Left kidney (tissue), 8 donors: ENCODE data around the gene ATP13A2. TPM values are rescaled to one million over a fixed set of nuclear protein-coding genes. Genes with fewer than 3 reads are reported as not detected.

Source experiments
- DNase-seq: peaks from one replicate; pipeline ENCODE4 v3.0.0-alpha.2; 2013
- long read RNA-seq, 8 donors: transcript quantifications; one replicate each; lab custom pipeline, GENCODE V29; 2026
- polyA plus RNA-seq: library from polyadenylated mRNA; unstranded; fragments of 120-200 nt; gene quantifications from one replicate; pipeline ENCODE4 v1.2.1, GENCODE V29; 2013; ENCODE audit not compliant: insufficient read length

Gene ATP13A2, protein sequence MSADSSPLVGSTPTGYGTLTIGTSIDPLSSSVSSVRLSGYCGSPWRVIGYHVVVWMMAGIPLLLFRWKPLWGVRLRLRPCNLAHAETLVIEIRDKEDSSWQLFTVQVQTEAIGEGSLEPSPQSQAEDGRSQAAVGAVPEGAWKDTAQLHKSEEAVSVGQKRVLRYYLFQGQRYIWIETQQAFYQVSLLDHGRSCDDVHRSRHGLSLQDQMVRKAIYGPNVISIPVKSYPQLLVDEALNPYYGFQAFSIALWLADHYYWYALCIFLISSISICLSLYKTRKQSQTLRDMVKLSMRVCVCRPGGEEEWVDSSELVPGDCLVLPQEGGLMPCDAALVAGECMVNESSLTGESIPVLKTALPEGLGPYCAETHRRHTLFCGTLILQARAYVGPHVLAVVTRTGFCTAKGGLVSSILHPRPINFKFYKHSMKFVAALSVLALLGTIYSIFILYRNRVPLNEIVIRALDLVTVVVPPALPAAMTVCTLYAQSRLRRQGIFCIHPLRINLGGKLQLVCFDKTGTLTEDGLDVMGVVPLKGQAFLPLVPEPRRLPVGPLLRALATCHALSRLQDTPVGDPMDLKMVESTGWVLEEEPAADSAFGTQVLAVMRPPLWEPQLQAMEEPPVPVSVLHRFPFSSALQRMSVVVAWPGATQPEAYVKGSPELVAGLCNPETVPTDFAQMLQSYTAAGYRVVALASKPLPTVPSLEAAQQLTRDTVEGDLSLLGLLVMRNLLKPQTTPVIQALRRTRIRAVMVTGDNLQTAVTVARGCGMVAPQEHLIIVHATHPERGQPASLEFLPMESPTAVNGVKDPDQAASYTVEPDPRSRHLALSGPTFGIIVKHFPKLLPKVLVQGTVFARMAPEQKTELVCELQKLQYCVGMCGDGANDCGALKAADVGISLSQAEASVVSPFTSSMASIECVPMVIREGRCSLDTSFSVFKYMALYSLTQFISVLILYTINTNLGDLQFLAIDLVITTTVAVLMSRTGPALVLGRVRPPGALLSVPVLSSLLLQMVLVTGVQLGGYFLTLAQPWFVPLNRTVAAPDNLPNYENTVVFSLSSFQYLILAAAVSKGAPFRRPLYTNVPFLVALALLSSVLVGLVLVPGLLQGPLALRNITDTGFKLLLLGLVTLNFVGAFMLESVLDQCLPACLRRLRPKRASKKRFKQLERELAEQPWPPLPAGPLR
- 30.4 TPM for polyA plus RNA-seq
- long read RNA-seq, donor 1, partial matches to known transcripts: 9 of 11 reads
- long read RNA-seq, donor 1, other reads (novel, unspliced or antisense): 0 of 11 reads
- long read RNA-seq, donor 2, partial matches to known transcripts: 0 of 1 reads
- long read RNA-seq, donor 2, other reads (novel, unspliced or antisense): 0 of 1 reads
- long read RNA-seq, donor 3, partial matches to known transcripts: 6 of 7 reads
- long read RNA-seq, donor 3, other reads (novel, unspliced or antisense): 0 of 7 reads
- long read RNA-seq, donor 4: 0 reads
- long read RNA-seq, donor 5, partial matches to known transcripts: 7 of 7 reads
- long read RNA-seq, donor 5, other reads (novel, unspliced or antisense): 0 of 7 reads
- long read RNA-seq, donor 6, partial matches to known transcripts: 5 of 6 reads
- long read RNA-seq, donor 6, other reads (novel, unspliced or antisense): 0 of 6 reads
- long read RNA-seq, donor 7, partial matches to known transcripts: 0 of 3 reads
- long read RNA-seq, donor 7, other reads (novel, unspliced or antisense): 0 of 3 reads
- long read RNA-seq, donor 8, partial matches to known transcripts: 0 of 1 reads
- long read RNA-seq, donor 8, other reads (novel, unspliced or antisense): 0 of 1 reads

DNA sequence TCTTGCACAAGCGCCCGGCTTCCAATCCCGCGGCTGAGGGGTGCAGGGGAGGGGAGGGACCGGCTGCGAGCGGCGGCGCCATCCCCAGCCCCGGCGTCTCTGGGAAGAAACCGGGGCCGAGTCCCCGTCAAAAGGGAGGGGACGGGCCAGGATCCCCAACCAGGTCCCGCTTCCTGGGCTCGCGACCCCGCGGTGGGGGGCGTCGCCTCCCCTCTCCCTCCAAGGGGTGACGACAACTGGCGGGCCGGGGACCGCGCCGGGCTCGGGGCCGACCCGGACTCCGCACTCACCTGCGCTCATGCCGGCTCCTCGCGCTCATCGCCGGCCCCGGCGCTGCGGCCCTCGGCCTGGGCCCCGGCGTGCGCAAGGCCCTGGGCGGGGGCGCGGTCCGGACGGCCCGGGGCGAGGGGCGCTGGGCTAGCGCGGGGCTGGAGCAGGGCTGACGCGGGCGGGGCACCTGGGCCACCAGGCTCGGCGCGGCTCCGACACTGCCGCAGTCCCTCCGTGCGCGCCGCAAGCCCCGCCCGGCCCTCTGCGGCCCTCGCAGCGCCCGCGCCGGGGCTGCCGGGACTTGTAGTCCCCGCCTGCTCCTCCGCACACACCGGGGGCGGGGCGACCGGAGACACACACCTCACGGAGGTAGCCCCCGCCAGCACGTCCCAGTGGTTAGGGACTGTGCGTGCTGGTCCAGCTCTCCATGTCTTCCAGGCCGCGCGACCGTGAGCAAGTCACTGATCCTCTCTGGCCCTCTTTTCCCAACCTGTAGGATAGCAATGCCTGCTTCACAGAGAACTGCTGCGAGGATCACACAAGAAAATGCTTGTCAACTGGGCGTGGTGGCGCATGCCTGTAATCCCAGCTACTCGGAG is at the start of gene ATP13A2:
ATP13A2 (minus strand) TSS at position 490 of the 869 bp plus-strand sequence; CDS start at position 300, 190 bp downstream.
- DNase-seq: peak; percentile 67

DNA sequence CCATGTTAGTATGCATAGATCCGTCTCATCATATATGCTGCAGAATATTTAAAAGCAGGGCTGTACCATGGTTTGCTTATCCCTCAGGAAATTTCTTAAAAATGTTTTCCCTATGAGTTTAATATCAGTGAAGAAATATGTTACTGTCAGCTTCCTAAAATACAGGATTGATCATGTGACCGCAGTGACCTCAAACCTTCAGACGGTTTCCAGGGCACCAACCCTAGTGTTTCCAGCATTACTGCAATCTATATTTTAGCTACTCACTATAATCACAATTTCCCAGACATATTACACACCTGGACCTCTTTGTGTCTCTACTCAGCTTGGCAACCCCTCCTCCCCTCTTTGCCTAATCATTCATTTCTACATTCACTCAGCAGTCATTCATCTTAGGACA is 49.8 kb upstream of the ATP13A2 start:
- DNase-seq: no peak

DNA sequence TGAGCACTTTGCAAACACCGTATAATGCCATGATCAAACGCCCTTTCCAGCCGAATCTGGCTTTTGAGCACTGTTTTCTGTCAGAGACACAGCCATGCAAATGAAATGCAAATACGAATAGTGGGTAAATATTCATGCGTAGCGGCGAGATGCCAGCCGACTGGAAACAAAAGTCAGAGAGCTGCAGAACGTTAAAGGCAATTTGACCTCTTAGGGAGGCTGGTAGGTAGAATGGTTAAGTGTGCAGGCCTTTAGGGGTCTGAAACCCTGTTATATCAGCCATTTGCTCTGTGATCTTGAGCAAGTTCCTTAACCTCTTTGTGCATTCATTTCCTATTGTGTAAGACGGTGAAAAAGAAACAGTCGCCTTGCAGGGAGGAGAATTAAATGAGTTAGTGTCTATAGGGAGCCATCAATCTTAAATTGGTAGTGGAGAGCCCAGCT is 48.6 kb upstream of the ATP13A2 start:
- no peak for DNase-seq

DNA sequence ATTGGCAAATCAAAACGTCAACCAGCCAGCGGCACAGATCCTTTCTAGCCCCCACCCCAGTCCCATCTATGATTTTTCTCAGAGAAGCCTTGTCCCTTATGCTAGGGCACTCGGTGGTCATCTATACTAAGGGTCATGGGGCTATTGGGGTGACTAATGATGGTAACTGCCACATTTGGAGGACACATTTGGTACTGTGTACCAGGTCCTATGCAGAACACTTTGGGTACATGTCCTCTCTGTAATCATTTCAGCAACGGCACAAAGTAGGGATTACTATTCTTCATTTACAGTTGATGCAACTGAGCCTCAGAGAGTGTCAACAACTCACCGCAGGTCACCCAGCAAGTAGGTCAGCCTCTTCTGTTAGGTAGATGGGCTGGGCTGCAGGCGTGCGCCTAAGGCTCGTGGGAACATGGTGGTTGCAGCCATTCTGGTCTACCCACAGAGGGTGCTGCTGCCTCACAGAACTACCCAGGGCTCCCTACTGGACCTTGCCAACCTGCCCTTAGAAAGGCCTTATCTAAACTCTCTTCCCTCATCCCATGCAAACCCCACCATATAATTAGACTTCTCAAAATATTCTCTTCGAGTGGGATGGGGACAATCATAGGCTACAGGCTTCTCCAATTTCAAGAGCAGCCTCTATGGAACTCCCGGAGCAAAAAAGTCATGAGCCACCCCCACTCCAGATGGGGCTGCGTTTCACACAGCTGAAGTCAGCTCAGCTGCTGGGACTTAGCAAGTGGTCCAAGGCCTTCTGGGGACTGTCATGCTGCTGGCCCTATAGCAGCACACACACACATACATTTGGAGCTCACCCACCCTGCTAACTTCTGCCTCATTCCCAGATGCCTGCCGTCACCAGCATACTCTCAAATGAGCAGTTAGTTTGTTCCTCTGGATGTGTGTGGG is 47.9 kb upstream of the ATP13A2 start:
- peak; percentile 59 for DNase-seq

DNA sequence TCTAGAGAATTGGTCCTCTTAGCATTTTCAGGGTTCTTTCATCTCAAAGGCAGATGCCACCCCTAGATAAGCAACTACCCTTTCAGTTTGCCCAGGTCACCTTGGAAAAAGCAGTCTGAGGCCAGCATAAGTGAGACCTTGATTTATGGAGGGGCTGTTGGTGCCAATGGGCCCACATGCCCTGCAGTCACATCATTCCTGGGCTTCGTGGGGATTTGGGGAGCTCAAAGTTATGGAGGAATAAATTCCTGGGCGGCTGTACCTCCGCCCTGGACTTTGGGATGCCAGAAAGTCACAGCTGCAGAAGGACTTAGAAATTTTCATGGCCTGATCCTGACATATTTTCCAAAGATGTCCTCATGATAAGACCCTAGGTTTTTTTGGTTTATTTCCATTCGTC is 44.8 kb upstream of the ATP13A2 start:
- no peak for DNase-seq

DNA sequence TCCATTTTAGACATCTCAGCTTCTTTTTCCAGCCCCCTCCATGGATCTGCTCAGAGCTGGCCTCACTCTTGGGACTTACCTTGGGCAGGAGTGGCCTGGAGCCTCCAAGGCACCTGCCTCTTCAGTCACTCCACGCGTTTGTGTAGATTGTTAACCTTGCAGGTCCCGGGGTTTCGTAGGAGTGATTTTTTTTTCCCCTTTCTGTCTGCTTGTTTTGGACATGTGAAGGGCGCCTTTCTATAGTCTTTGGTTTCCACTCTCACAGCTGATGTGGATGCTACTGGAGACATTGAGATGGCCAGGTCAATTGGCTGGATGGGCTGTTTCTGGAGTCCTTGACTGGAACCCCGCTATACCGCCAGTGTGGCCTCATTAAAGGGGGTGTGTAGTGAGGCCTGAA is 44.1 kb upstream of the ATP13A2 start:
- no peak for DNase-seq

DNA sequence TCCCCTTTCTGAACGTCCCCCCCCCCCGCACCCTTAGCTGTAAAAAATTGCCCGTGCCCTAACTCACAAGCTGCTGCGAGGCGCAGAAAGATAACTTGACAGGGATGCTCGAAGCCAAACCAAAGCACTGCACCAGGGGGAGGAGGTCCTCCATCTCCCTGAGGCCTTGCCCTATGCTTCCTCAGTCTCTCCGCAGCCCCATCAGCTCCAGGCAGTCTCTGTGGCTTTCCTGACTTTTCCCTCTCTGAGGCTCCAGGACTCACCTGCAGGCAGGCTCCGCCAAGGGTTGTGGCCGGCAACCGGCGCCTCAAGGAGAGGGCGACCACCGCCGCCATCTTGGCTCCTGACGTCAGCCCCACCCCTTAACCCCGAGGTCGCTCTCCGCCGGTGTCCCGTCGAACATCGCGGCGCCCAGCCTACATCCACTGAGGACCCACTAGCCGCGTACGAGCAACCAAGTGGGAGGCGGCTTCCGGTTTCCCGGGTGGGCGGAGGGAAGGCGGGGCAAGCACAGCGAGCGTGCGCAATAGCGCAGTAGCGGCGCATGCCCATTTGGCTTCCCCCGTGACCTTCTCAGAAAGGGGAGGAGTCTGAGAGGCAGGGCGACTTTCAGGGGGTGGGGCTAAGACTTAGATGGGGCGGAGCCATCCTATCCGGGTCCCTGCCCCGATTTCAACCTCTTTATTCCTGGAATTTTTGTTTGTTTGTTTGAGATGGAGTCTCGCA is 42.1 kb upstream of the ATP13A2 start, which contains the start of gene SDHB:
SDHB (minus strand) TSS at position 348 of the 726 bp plus-strand sequence; CDS start at position 335, 13 bp downstream.
- peak; percentile 97 for DNase-seq

DNA sequence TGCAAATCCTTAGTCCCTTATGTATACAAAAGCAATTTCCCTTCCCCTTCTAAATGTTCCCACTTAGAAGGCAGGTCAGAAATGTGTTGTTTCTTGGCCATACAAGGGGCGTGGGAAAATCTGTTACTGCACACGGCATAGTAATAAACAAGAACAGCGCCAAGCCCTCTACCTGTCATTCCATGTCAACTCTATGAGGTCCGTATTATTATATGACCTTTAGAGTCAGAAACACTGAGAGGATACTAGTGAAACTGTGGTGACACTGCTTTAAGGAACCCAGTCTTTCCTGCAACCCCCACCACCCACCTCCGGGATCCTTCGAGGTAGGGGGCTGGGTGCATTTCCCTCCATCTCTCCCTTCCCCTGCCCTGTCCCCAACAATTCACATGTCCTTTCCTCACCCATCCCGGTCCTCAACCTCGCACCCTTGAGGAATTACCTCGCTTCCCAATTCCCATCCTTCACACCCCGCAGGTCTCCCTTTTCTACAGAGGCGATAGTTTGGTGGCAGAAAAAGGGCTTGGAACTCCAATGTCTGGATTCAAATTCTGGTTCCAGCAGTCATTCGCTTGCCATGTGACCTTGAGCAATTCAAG is 41.5 kb upstream of the ATP13A2 start:
- DNase-seq: no peak

DNA sequence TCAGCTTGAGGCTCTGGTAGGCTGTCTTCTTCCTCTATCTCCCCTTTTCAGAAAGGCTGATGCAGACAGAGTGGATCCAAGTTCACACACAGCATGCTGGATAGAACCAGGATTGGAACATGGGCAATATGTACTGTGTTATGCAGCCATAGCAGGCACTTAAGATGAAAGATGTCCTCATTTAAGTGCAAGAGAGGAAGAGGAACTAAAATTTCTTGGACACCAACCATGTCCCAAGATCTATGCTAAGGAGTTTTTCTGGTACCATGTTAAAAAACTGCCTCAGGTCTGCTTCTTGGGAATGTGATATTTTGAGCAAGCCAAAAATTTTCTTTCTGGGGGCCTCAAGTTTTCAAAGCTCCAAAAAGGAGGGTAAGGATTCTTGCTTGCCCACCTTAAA is 40.9 kb upstream of the ATP13A2 start:
- no peak for DNase-seq

DNA sequence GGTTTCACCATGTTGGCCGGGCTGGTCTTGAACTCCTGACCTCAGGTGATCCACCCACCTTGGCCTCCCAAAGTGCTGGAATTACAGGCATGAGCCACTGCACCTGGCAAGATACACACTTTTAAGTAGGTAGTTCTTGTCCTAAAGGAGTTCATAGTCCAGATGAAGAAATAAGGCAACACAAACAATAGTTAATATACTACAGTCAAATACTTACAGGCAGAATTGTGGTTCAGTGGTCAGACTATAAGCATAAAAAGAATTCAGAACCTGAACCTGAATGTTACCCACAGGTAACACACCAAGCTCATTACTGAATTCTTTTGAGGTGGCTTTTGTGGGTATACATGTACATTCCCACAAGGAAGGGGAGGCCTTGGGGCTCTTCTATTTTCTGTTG is 40.3 kb upstream of the ATP13A2 start:
- DNase-seq: no peak

DNA sequence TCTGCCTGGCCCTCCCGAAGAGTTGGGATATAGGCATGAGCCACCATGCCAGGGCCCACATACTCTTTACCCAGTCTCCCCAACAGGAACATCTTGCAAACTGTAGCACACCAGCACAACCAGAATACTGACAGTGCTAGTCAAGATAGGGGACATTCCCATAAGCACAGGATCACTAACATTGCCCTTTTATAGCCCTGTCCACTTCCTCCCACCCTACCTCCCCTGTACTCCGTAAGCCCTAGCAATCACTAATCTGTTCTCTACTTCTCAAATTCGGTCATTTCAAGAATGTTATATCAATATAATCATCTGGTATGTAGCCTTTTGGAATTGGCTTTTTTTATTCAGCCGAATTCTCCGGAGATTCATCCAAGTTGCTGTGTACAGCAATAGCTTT is 36.2 kb upstream of the ATP13A2 start:
- DNase-seq: no peak

DNA sequence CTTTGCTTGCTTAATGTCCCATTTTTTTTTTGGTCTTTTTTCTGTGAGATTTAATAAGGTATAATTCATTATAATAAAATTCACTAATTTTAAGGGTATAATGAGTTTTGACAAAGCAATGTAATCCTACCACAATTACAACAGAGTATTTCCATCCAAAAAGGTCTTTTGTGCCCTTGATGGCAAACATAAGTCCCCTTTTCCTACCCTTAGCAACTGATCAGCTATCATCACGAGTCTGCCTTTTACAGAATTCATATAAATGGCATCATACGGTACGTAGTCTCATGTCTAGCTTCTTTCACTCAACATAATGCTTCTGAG is 34.6 kb upstream of the ATP13A2 start:
- DNase-seq: no peak

DNA sequence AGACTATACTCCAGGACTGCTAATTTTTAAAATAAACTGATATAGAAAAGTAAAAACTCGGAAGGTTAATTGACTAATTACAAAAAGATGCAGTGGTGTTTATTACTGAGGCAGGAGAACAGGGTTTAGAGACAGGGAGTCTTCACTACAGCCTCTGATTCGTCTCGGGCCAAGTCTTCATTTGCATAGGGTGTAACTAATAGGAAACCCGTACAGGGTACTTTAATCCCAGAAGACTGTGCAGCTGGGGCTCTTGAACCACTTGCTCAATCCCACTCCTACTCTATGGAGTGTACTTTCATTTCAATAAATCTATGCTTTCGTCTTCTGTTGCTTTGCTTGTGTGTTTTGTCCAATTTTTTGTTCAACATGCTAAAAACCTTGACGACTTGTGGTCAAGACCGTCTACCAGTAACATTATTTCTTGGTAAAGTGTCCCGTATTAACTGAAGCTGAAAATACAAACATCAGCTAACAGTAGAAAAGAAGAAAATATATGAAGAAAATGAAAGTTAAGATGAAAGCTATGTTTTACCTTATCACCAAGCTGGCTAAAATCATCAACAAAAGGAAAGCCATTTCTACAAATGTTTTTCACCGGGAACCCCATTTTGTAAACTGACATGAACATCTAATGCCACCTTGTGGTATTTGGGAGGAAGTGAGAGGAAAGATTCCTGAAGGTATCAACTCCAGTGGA is 34.1 kb upstream of the ATP13A2 start:
- peak; percentile 59 for DNase-seq

DNA sequence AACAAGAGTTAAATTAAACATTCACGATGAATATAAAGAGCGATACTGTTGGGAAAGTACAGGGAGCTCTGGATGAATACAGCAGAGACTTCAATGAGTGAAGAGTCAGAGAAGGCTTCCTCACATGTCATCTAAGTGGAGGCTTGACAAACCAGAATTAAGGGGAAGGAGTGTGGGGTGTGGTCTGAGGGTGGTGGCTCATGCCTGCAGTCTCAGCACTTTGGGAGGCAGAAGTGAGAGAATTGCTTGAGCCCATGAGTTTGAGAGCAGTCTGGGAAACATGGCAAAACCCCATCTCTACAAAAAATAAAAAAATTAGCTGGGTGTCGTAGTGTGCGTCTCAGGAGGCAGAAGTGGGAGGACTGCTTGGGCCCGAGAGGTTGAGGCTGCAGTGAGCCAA is 33.4 kb upstream of the ATP13A2 start:
- DNase-seq: no peak

DNA sequence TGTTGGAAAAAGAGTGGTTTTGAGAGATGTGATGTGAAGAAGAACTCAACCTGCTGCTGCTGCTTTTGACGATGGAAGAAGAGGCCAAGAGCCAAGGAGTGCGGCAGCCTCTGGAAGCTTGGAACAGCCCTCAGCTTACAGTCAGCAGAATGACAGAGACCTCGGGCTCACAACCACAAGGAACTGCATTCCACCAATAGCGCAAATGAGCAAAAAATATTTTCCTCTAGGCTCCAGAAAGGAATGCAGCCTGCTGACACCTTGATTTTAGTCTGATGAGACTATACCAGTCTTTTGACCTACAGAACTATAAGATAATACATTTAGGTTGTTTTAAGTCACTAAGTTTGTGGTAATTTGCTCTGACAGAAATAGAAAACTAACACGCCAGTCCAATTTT is 31.9 kb upstream of the ATP13A2 start:
- no peak for DNase-seq

DNA sequence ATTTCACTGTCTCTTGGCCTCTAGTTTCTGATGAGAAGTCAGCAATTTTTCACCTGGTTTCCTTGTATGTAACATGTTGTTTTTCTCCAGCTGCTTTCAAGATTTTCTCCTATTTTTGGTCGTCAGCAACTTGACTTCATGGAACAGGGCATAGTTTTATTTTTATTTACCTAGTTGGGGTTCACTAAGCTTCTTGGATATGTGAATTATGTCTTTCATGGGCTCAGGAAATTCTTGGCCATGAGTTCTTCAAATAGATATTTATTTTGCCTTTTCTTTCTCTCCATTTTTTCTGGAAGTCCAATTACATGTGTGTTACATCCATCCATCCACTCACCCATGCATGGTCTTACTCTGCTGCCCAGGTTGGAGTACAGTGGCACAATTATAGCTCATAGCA is 28.4 kb upstream of the ATP13A2 start:
- no peak for DNase-seq

DNA sequence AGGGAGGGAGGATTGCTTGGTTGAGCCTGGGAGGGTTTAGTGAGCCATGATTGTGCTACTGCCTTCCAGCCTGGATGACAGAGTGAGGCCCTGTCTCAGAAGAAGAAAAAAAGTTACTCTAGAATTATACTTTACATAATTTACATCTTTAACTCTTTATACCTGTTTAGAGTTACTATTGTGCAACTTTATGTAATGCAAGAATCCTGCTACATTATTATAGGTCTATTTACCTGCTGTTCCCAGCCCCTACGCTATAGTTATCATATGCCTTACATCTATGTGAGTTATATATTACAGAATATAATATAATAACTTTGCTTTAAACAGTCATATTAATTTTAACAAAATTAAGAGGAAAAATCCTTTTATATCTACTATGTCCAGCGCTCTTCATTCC is 27.8 kb upstream of the ATP13A2 start:
- DNase-seq: no peak
